Stimulated activated naive CD8-positive, alpha-beta T cell treated with anti-CD3 and anti-CD28 coated beads, Interleukin-15, Interleukin-2, amounts not matched to agents 100 U/mL and 50 U/mL, for 24 hours (primary cell): ENCODE results near the gene RARA.
"Not testable (repeated sequence)": the region's sequence is repeated elsewhere in the genome, so short reads cannot be mapped to it uniquely, and the experiment has no call there.

ENCODE experiments used
- ATAC-seq: fragments of 150-1000 bp; cut with Tn5 transposase; one replicate; pipeline ENCODE4 v1.10.0; 2021
- DNase-seq: peaks from one replicate; pipeline ENCODE4 v3.0.0; 2021

Gene RARA

GRCh38 chr17:40375786-40376185 lies 66.8 kb downstream of the RARA start:
- ATAC-seq, DNase-seq: not testable (repeated sequence)

- not testable (repeated sequence) for DNase-seq, ATAC-seq
Measured at GRCh38 chr17:40376541-40376940, 67.6 kb downstream of the RARA start.

GRCh38 chr17:40377832-40378231 lies 68.9 kb downstream of the RARA start:
- DNase-seq (no peak), ATAC-seq (no peak)

- DNase-seq, result no peak
- ATAC-seq, result no peak
Measured at GRCh38 chr17:40378966-40379365, 70.0 kb downstream of the RARA start.

GRCh38 chr17:40382251-40382650 lies 73.3 kb downstream of the RARA start:
- ATAC-seq (no peak), DNase-seq (no peak)

GRCh38 chr17:40386555-40386954 lies 77.6 kb downstream of the RARA start:
- not testable (repeated sequence) for ATAC-seq, DNase-seq

- no peak for DNase-seq
- ATAC-seq, result no peak
Measured at GRCh38 chr17:40399185-40399584, 90.2 kb downstream of the RARA start.

- DNase-seq, result no peak
- ATAC-seq, result no peak
Measured at GRCh38 chr17:40402668-40403067, 93.7 kb downstream of the RARA start.

GRCh38 chr17:40404003-40404402 lies 95.0 kb downstream of the RARA start:
- ATAC-seq, result no peak
- no peak for DNase-seq
